AG10803 (cell line): ENCODE data around the gene KCNJ9.
A peak's percentile ranks its signal among the peaks of the same experiment; 100 is the strongest.

Experiments
- DNase-seq: peaks from one replicate; pipeline ENCODE4 v3.0.0; 2010; ENCODE audit warnings: low read depth
- H3K4me3 ChIP-seq: 2 replicates; pipeline ENCODE4 v1.5.1; 2011; ENCODE audit warnings: mild to moderate bottlenecking, low read length, control low read depth
- CTCF ChIP-seq: conservative IDR thresholded peaks from 2 replicates; pipeline ENCODE4 v1.5.1; 2011; ENCODE audit warnings: mild to moderate bottlenecking, low read length, control low read depth, inconsistent platforms

KCNJ9 gene

GRCh38 chr1:160127865-160128523 lies 46.7 kb downstream of the KCNJ9 start:
- peak; percentile 58 for DNase-seq
- no peak for TF ChIP-seq CTCF

GRCh38 chr1:160128636-160129035 lies 47.3 kb downstream of the KCNJ9 start:
- TF ChIP-seq CTCF: no peak
- no peak overlapping the region for H3K4me3 ChIP-seq
- DNase-seq: no peak

More at GRCh38 chr1:160127865-160128523, 46.7 kb downstream of the KCNJ9 start:
- H3K4me3 ChIP-seq: no peak overlapping the region

GRCh38 chr1:160129046-160129445 lies 47.7 kb downstream of the KCNJ9 start:
- H3K4me3 ChIP-seq: no peak overlapping the region
- TF ChIP-seq CTCF: no peak
- peak; percentile 28 for DNase-seq

- no peak for DNase-seq
- TF ChIP-seq CTCF: no peak
- no peak overlapping the region for H3K4me3 ChIP-seq
Measured at GRCh38 chr1:160129558-160129957, 48.2 kb downstream of the KCNJ9 start.

- no peak for TF ChIP-seq CTCF
- H3K4me3 ChIP-seq: no peak overlapping the region
- no peak for DNase-seq
Measured at GRCh38 chr1:160129966-160130365, 48.6 kb downstream of the KCNJ9 start.

- no peak for TF ChIP-seq CTCF
Measured at GRCh38 chr1:160130486-160130885, 49.1 kb downstream of the KCNJ9 start.

GRCh38 chr1:160130939-160131338 lies 49.6 kb downstream of the KCNJ9 start:
- no peak for TF ChIP-seq CTCF
- DNase-seq: no peak

More at GRCh38 chr1:160130486-160130885, 49.1 kb downstream of the KCNJ9 start:
- H3K4me3 ChIP-seq: no peak overlapping the region
- DNase-seq: no peak

More at GRCh38 chr1:160130939-160131338, 49.6 kb downstream of the KCNJ9 start:
- no peak overlapping the region for H3K4me3 ChIP-seq
